Activated CD8-positive, alpha-beta memory T cell treated with anti-CD3 and anti-CD28 coated beads for 48 hours (primary cell): ENCODE results near the gene IGFBP7.

ENCODE experiments used
- DNase-seq, 3 experiments: peaks; one replicate each; pipeline ENCODE4 v3.0.0-alpha.2; 2020; ENCODE audit warnings: low read depth in 2 of 3, low spot score in 2 of 3

IGFBP7 gene

GRCh38 chr4:57098415-57098814 lies 11.8 kb downstream of the IGFBP7 start:
- DNase-seq = no peak

- DNase-seq = no peak
These were observed 12.5 kb downstream of the IGFBP7 start for GRCh38 chr4:57097711-57098110.

GRCh38 chr4:57095956-57096355 lies 14.2 kb downstream of the IGFBP7 start:
- DNase-seq = no peak

- no peak for DNase-seq
These were observed 14.9 kb downstream of the IGFBP7 start for GRCh38 chr4:57095245-57095644.

GRCh38 chr4:57094832-57095223 lies 15.4 kb downstream of the IGFBP7 start:
- no peak for DNase-seq

- no peak for DNase-seq
These were observed 16.0 kb downstream of the IGFBP7 start for GRCh38 chr4:57093845-57094831.

- DNase-seq = no peak
These were observed 18.5 kb downstream of the IGFBP7 start for GRCh38 chr4:57091657-57092162.

- no peak for DNase-seq
These were observed 20.1 kb downstream of the IGFBP7 start for GRCh38 chr4:57090079-57090478.

- no peak for DNase-seq
These were observed 20.6 kb downstream of the IGFBP7 start for GRCh38 chr4:57089549-57089948.

- no peak for DNase-seq
These were observed 24.0 kb downstream of the IGFBP7 start for GRCh38 chr4:57086031-57086723.

- DNase-seq = no peak
These were observed 24.9 kb downstream of the IGFBP7 start for GRCh38 chr4:57085278-57085677.

- no peak for DNase-seq
These were observed 25.8 kb downstream of the IGFBP7 start for GRCh38 chr4:57084360-57084759.

GRCh38 chr4:57083090-57083489 lies 27.1 kb downstream of the IGFBP7 start:
- no peak for DNase-seq

GRCh38 chr4:57081651-57082621 lies 28.2 kb downstream of the IGFBP7 start:
- no peak for DNase-seq

GRCh38 chr4:57080781-57081650 lies 29.2 kb downstream of the IGFBP7 start:
- DNase-seq = no peak

GRCh38 chr4:57078685-57079521 lies 31.3 kb downstream of the IGFBP7 start:
- DNase-seq = no peak

GRCh38 chr4:57077550-57078343 lies 32.4 kb downstream of the IGFBP7 start:
- no peak for DNase-seq

GRCh38 chr4:57076646-57077045 lies 33.5 kb downstream of the IGFBP7 start:
- DNase-seq = no peak
